ENCODE measurements around the gene SETD1B.

SETD1B gene

GRCh38 chr12:121872546-121873215 lies 68.9 kb downstream of the SETD1B start:
- no peaks in the 10 kb centered on the region for H3F3A ChIP-seq (ENCODE audit: low read depth)
- no peaks in the 10 kb centered on the region for H3K9me2 ChIP-seq (replicated peaks; ENCODE audit: low read depth, low read length)
- H3K4me3 ChIP-seq (ENCODE audit: low read length, poor library complexity, severe bottlenecking), result no peak overlapping the region
- H3K4me1 ChIP-seq (ENCODE audit: insufficient read depth, low read length, poor library complexity, severe bottlenecking), result peaks cover 4% of the 10 kb centered on the region
- H3K4me2 ChIP-seq (ENCODE audit: low read depth, low read length, poor library complexity, severe bottlenecking), result no peak overlapping the region
- no peak overlapping the region for H3K9ac ChIP-seq (ENCODE audit: low read depth, low read length, poor library complexity, severe bottlenecking)
- no peak overlapping the region for H2AFZ ChIP-seq (ENCODE audit: low read length)
- no peaks in the 10 kb centered on the region for H3K27me3 ChIP-seq (ENCODE audit: insufficient read depth, low read length, poor library complexity, severe bottlenecking)
- H4K20me1 ChIP-seq (ENCODE audit: insufficient read depth, low read length, poor library complexity, severe bottlenecking), result no peaks in the 10 kb centered on the region
- H3K9me3 ChIP-seq (ENCODE audit: insufficient read depth, low read depth, low read length), result no peaks in the 10 kb centered on the region
- no peaks in the 10 kb centered on the region for H3K79me2 ChIP-seq (ENCODE audit: insufficient read depth, low read length)
- TF ChIP-seq CTCF (conservative IDR thresholded peaks at IDR 0.05; ENCODE audit: low read length) (no peak), EZH2phosphoT487 (IDR thresholded peaks at IDR 0.05; ENCODE audit: borderline replicate concordance) (no peak)
- no peaks in the 10 kb centered on the region for H3K36me3 ChIP-seq (ENCODE audit: insufficient read depth, low read length)

- Histone ChIP-seq H3K36me3 (ENCODE audit: insufficient read depth, low read length) (no peaks in the 10 kb centered on the region), H3K9ac (ENCODE audit: low read depth, low read length, poor library complexity, severe bottlenecking) (no peak overlapping the region), H3K27me3 (ENCODE audit: insufficient read depth, low read length, poor library complexity, severe bottlenecking) (no peaks in the 10 kb centered on the region), H2AFZ (ENCODE audit: low read length) (no peak overlapping the region), H3F3A (ENCODE audit: low read depth) (no peaks in the 10 kb centered on the region), H3K79me2 (ENCODE audit: insufficient read depth, low read length) (no peaks in the 10 kb centered on the region), H3K9me2 (replicated peaks; ENCODE audit: low read depth, low read length) (no peaks in the 10 kb centered on the region), H4K20me1 (ENCODE audit: insufficient read depth, low read length, poor library complexity, severe bottlenecking) (no peaks in the 10 kb centered on the region), H3K4me1 (ENCODE audit: insufficient read depth, low read length, poor library complexity, severe bottlenecking) (peaks cover 4% of the 10 kb centered on the region), H3K9me3 (ENCODE audit: insufficient read depth, low read depth, low read length) (no peaks in the 10 kb centered on the region), H3K4me3 (ENCODE audit: low read length, poor library complexity, severe bottlenecking) (no peak overlapping the region), H3K4me2 (ENCODE audit: low read depth, low read length, poor library complexity, severe bottlenecking) (no peak overlapping the region)
- no peak for TF ChIP-seq CTCF (conservative IDR thresholded peaks at IDR 0.05; ENCODE audit: low read length)
- no peak for TF ChIP-seq EZH2phosphoT487 (IDR thresholded peaks at IDR 0.05; ENCODE audit: borderline replicate concordance)
These were observed 69.4 kb downstream of the SETD1B start for GRCh38 chr12:121873216-121873569.

- Histone ChIP-seq H3K4me2 (ENCODE audit: low read depth, low read length, poor library complexity, severe bottlenecking) (no peak overlapping the region), H3K9ac (ENCODE audit: low read depth, low read length, poor library complexity, severe bottlenecking) (no peak overlapping the region), H3K79me2 (ENCODE audit: insufficient read depth, low read length) (no peaks in the 10 kb centered on the region), H3K27me3 (ENCODE audit: insufficient read depth, low read length, poor library complexity, severe bottlenecking) (no peaks in the 10 kb centered on the region), H3K4me1 (ENCODE audit: insufficient read depth, low read length, poor library complexity, severe bottlenecking) (peaks cover 4% of the 10 kb centered on the region), H3K36me3 (ENCODE audit: insufficient read depth, low read length) (no peaks in the 10 kb centered on the region), H3F3A (ENCODE audit: low read depth) (no peaks in the 10 kb centered on the region), H2AFZ (ENCODE audit: low read length) (no peak overlapping the region), H3K9me3 (ENCODE audit: insufficient read depth, low read depth, low read length) (no peaks in the 10 kb centered on the region), H4K20me1 (ENCODE audit: insufficient read depth, low read length, poor library complexity, severe bottlenecking) (no peaks in the 10 kb centered on the region), H3K9me2 (replicated peaks; ENCODE audit: low read depth, low read length) (no peaks in the 10 kb centered on the region), H3K4me3 (ENCODE audit: low read length, poor library complexity, severe bottlenecking) (no peak overlapping the region)
- TF ChIP-seq CTCF (conservative IDR thresholded peaks at IDR 0.05; ENCODE audit: low read length) (no peak), EZH2phosphoT487 (IDR thresholded peaks at IDR 0.05; ENCODE audit: borderline replicate concordance) (no peak)
These were observed 70.3 kb downstream of the SETD1B start for GRCh38 chr12:121874071-121874470.
